Measurements from ENCODE around the gene IL18. TPM values are rescaled to one million over a fixed set of nuclear protein-coding genes. Genes with fewer than 3 reads are reported as not detected.

Gene IL18
- total RNA-seq, 1 donor from 2014 or later = 5.3 TPM

- Histone ChIP-seq H3K9ac (ENCODE audit: low read length) (no peak overlapping the region), H3K79me2 (ENCODE audit: insufficient read depth, low read length) (no peaks in the 10 kb centered on the region), H3K36me3 (ENCODE audit: insufficient read depth, low read length) (no peaks in the 10 kb centered on the region), H3K9me3 (ENCODE audit: insufficient read depth, low read depth, low read length) (no peaks in the 10 kb centered on the region), H3K4me2 (ENCODE audit: low read length) (no peak overlapping the region), H3K27me3 (ENCODE audit: insufficient read depth, low read length) (no peaks in the 10 kb centered on the region), H3K27ac (ENCODE audit: low read depth, low read length) (no peak overlapping the region), H3K4me1 (ENCODE audit: insufficient read depth, low read length) (peaks cover 15% of the 10 kb centered on the region), H4K20me1 (ENCODE audit: insufficient read depth, low read length) (no peaks in the 10 kb centered on the region), H3K4me3 (ENCODE audit: insufficient read depth, low read depth, low read length) (no peak overlapping the region), H2AFZ (ENCODE audit: low read depth, low read length) (no peak overlapping the region)
- no peak overlapping the region for H3K4me3 Mint-ChIP-seq (ENCODE audit: unreplicated experiment)
- H3K36me3 Mint-ChIP-seq (ENCODE audit: low read depth, unreplicated experiment) = no peaks in the 10 kb centered on the region
- TF ChIP-seq, protein P1, sequence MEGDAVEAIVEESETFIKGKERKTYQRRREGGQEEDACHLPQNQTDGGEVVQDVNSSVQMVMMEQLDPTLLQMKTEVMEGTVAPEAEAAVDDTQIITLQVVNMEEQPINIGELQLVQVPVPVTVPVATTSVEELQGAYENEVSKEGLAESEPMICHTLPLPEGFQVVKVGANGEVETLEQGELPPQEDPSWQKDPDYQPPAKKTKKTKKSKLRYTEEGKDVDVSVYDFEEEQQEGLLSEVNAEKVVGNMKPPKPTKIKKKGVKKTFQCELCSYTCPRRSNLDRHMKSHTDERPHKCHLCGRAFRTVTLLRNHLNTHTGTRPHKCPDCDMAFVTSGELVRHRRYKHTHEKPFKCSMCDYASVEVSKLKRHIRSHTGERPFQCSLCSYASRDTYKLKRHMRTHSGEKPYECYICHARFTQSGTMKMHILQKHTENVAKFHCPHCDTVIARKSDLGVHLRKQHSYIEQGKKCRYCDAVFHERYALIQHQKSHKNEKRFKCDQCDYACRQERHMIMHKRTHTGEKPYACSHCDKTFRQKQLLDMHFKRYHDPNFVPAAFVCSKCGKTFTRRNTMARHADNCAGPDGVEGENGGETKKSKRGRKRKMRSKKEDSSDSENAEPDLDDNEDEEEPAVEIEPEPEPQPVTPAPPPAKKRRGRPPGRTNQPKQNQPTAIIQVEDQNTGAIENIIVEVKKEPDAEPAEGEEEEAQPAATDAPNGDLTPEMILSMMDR (IDR thresholded peaks at IDR 0.05; ENCODE audit: insufficient read depth, low read depth, low read length) = no peak
- TF ChIP-seq EZH2 (IDR thresholded peaks at IDR 0.05; ENCODE audit: insufficient read depth, low read length) = no peak
- no peak for DNase-seq (ENCODE audit: low read depth)
- no peaks in the 10 kb centered on the region for H3K27me3 Mint-ChIP-seq (ENCODE audit: low read depth, unreplicated experiment)
- no peaks in the 10 kb centered on the region for H3K9me3 Mint-ChIP-seq (ENCODE audit: unreplicated experiment)
- peak overlapping the region; percentile 19 for H3K27ac Mint-ChIP-seq (ENCODE audit: unreplicated experiment)
- peaks cover 18% of the 10 kb centered on the region for H3K4me1 Mint-ChIP-seq (ENCODE audit: low read depth, unreplicated experiment)
- FAIRE-seq = no peak
Observed at GRCh38 chr11:112159098-112160065, 4.5 kb downstream of the IL18 start.

DNA sequence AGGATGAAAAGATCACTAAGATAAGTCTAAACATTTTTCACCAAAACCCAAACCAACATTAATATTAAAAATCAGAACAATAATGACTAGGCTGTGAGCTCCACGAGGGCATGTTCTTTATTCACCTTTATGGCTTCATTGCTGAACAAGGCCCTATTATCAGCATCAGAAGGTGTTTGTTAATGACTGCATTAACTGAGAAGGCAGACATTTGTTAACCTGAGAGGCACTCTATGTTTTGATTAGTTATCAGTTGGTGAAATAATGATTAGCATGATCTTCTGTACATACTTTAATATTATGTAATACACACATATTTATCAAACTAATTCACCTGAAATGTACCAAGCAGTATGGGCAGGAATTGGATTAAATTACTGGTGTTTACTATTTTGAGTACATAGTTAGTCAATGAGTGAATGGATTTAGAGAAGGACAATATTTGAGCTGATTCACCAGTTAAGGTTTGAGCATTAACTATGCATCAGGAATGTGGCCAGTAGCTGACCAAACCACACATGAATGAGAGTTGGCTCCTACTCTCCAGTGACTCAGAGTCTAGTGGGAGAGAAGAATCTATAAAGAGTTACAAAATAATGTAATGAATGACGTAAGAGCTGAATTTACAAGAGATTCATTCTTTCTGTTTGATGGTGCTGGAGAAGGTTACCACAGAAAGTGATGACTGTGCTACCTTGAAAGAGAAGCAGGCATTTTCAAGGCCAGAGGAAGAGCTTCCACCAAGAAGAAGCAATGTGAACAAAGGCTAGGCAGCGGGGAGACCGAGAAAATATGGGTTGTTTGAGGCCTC is 6.7 kb downstream of the IL18 start:
- no peaks in the 10 kb centered on the region for H3K27me3 Mint-ChIP-seq (ENCODE audit: low read depth, unreplicated experiment)
- peak overlapping the region; percentile 96 for H3K27ac Mint-ChIP-seq (ENCODE audit: unreplicated experiment)
- H2AFZ ChIP-seq (ENCODE audit: low read depth, low read length) = peak overlapping the region; percentile 35
- TF ChIP-seq EZH2 (IDR thresholded peaks at IDR 0.05; ENCODE audit: insufficient read depth, low read length) = no peak
- TF ChIP-seq, protein P1 (IDR thresholded peaks at IDR 0.05; ENCODE audit: insufficient read depth, low read depth, low read length) = no peak
- H3K9me3 Mint-ChIP-seq (ENCODE audit: unreplicated experiment) = no peaks in the 10 kb centered on the region
- H3K27me3 ChIP-seq (ENCODE audit: insufficient read depth, low read length) = no peaks in the 10 kb centered on the region
- H3K79me2 ChIP-seq (ENCODE audit: insufficient read depth, low read length) = no peaks in the 10 kb centered on the region
- DNase-seq (ENCODE audit: low read depth) = peak; percentile 100
- H3K4me2 ChIP-seq (ENCODE audit: low read length) = peak overlapping the region; percentile 53
- no peak overlapping the region for H3K4me3 ChIP-seq (ENCODE audit: insufficient read depth, low read depth, low read length)
- H3K9me3 ChIP-seq (ENCODE audit: insufficient read depth, low read depth, low read length) = no peaks in the 10 kb centered on the region
- peak overlapping the region; percentile 51 for H3K9ac ChIP-seq (ENCODE audit: low read length)
- no peaks in the 10 kb centered on the region for H3K36me3 ChIP-seq (ENCODE audit: insufficient read depth, low read length)
- H3K36me3 Mint-ChIP-seq (ENCODE audit: low read depth, unreplicated experiment) = no peaks in the 10 kb centered on the region
- no peak overlapping the region for H3K4me3 Mint-ChIP-seq (ENCODE audit: unreplicated experiment)
- H4K20me1 ChIP-seq (ENCODE audit: insufficient read depth, low read length) = no peaks in the 10 kb centered on the region
- peaks cover 14% of the 10 kb centered on the region for H3K4me1 Mint-ChIP-seq (ENCODE audit: low read depth, unreplicated experiment)
- FAIRE-seq = peak; percentile 98
- H3K27ac ChIP-seq (ENCODE audit: low read depth, low read length) = peak overlapping the region; percentile 88
- peaks cover 10% of the 10 kb centered on the region for H3K4me1 ChIP-seq (ENCODE audit: insufficient read depth, low read length)
